Measurements from ENCODE around the gene LSG1.

DNA sequence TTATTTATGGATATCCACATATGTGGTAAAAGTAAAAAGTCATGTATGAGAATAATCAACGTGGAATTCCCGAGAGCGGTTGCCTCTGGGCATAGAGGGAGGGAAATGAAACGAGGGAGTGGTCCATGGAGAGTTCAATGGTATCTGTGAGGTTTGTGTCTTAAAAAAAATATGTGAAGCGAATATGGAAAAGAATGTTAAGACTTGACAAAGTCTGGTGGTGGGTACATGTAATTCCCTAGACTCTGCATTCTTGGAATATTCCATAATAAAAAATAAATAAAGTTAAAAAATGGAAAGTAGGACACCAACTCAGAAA lies 42.1 kb upstream of the LSG1 start:
- no peak for TF ChIP-seq EZH2 (IDR thresholded peaks at IDR 0.05; ENCODE audit: low read length, missing control alignments)
- TF ChIP-seq, protein P1, sequence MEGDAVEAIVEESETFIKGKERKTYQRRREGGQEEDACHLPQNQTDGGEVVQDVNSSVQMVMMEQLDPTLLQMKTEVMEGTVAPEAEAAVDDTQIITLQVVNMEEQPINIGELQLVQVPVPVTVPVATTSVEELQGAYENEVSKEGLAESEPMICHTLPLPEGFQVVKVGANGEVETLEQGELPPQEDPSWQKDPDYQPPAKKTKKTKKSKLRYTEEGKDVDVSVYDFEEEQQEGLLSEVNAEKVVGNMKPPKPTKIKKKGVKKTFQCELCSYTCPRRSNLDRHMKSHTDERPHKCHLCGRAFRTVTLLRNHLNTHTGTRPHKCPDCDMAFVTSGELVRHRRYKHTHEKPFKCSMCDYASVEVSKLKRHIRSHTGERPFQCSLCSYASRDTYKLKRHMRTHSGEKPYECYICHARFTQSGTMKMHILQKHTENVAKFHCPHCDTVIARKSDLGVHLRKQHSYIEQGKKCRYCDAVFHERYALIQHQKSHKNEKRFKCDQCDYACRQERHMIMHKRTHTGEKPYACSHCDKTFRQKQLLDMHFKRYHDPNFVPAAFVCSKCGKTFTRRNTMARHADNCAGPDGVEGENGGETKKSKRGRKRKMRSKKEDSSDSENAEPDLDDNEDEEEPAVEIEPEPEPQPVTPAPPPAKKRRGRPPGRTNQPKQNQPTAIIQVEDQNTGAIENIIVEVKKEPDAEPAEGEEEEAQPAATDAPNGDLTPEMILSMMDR (conservative IDR thresholded peaks at IDR 0.05 in 1 of 2, IDR thresholded peaks at IDR 0.05 in 1 of 2; ENCODE audit: low read depth in 1 of 2, low read length in 2 of 2) = no peak
